ENCODE results near the gene DPP8.
"Not testable (repeated sequence)": the region's sequence is repeated elsewhere in the genome, so short reads cannot be mapped to it uniquely, and the experiment has no call there.

Gene DPP8

GRCh38 chr15:65400760-65401610 lies 116.5 kb downstream of the DPP8 start:
- peak; percentile 77 for DNase-seq

- DNase-seq = no peak
Measured at GRCh38 chr15:65399997-65400396, 117.5 kb downstream of the DPP8 start.

DNA sequence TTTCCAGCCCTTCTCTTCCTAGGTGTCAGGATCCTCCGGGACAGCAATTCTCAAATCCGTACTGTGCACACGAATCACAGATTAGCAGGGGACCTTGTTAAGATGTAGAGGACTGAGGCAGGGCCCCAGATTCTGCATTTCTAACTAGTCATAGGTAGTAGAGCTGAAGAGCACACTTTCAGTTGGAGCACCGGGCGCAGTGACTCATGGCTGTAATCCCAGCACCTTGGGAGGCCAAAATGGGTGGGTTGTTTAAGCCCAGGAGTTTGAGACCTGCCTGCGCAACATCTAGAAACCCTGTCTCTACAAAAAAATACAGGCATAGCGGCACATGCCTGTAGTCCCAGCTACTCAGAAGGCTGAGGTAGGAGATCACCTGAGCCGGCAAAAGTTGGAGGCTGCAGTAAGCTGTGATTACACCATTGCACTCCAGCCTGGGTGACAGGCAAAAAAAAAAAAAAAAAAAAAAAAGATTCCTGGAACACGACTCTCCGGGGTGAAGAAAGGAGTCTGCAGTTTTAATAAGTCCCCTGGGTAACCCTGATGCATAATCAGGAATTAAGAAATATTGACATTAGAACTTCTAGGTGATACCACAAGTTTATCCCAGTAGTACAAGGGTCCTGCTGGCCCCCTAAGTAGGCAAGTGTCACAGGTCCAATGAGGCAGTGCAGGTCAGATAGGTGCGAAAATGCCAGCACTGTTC lies 118.3 kb downstream of the DPP8 start:
- DNase-seq = no peak

DNA sequence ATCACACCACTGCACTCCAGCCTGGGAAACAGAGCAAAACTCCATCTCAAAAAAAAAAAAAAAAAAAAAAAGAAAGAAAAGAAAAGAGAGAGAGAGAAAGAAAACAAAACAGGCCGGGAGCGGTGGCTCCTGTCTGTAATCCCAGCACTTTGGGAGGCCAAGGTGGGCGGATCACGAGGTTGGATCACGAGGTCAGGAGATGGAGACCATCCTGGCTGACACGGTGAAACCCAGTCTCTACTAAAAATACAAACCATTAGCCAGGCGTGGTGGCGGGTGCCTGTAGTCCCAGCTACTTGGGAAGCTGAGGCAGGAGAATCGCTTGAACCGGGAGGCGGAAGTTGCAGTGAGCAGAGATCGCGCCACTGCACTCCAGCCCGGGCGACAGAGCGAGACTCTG lies 119.0 kb downstream of the DPP8 start:
- DNase-seq = not testable (repeated sequence)

GRCh38 chr15:65396965-65397317 lies 120.5 kb downstream of the DPP8 start:
- DNase-seq = no peak

DNA sequence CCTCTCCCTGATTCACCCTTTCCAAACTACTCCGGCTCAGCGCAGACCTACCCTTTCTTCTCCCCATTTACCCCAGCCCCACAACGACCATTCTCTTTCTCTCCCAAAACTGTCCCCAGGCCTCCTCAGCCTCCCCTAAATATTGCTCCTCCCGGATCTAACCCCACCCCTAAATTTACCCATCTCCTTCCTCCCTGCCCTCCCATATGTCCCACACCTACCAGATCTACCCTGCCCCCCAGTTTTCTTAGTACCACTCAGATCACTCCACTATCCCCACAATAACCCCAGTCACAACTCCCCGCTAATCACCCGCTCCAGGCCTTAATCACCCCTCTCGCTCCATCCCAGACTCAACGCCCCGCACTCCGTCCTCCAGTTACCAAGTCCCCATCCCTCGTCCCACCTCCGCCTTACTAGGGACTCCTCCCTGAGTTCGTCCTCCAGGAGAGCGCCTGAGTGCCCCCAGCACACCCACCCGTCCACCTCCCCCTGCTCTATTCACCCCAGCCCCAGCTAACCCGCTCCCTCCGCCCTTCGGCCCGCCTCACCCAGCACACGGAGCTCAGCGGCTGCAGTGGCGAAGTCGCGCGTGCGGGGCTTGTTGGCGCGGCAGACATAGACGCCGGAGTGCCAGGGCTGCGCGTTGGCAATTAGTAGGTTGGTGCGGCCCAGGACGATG lies 121.1 kb downstream of the DPP8 start:
- DNase-seq = no peak

DNA sequence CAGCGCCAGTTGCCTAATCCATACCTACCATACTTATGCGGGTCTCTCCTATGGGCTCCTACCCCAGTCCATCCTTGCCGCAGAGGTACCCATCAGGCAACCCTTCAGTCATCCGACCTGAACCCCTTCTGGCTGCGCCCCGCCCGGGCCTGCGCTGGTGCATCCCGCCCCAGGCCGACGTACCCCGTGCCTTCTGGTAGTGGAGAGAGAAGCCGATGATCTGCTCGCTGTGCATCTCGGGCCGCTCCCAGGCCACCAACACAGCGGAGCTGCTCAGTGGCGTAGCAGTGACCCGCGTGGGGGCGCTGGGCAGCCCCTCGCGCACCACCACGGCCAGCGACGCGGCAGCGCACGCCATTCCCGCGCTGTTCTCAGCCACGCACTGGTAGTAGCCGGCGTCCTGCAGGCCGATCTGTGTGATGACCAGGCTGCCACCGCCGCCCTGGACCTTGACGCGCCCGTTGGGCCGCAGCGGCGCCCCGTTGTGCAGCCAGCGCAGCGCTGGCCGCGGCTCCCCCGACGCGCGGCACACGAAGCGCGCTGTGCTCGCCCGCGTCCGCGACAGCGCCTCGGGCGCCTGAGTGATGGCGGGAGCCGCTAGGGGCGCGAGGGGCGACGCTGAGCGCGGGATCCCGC lies 121.8 kb downstream of the DPP8 start:
- no peak for DNase-seq

- DNase-seq = no peak
Measured at GRCh38 chr15:65394936-65395335, 122.6 kb downstream of the DPP8 start.

DNA sequence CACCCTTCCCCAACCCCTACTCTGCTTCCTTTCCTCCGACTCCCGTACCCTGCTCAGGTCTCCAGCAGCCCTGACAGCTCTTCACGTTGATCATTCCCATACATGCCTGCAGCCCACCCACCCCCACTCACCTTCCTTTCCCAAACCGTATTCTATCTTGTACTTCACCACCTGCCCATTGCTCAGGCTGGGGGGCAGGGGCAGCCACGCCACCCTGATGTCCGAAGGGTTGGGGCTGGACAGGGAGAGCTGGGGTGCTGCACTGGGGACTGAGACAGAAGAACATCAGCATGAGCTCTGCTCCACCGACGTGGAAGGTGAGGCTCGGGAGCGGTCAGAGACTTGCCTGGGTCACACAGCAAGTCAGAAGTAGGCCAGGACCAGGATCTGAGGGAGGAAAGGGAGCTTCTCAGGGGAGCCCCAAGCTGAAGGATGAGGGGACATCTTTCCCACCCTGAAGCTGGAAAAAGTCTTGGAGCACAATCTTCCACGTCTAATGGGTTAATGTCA lies 123.2 kb downstream of the DPP8 start:
- DNase-seq = no peak

DNA sequence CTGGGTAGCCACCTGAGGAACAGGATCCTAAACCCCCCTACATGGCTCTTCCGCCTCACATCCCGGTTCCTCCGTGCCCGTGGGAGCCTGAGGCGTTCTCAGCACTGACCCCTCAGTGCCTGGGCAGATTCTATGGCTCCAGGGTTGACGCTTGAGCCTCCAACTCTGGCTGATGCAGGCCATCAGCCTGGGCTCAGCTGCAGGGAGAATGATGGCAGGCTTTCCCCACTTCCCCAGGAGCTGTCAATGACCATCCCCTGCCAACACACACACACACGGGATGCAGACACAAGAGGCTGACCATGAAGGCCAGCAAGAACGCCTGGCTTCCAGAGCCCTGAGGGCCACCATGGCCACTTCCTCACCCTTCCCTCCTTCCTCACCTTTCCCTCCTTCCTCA lies 123.9 kb downstream of the DPP8 start:
- no peak for DNase-seq

DNA sequence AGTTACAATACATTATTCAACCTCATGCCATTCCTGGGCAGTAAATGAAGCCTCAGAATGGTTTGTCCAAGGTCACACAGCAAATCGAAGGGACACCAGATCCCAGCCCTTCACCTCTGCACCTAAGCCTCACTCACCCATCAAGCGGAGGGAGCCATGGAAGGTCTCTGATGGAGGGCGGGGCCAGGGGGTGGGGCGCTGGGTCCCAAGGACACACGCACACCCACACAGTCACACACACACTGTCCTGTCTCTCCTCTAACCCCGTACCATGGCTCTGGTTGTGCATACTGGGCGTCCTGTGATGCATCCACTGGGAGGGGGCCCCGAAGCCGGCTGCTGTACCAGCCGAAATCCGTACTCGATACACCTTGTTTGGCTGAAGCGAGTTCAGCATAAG lies 124.4 kb downstream of the DPP8 start:
- DNase-seq = no peak
